K562 (cell line): ENCODE data around the gene GRIN2D. TPM values are rescaled to one million over a fixed set of nuclear protein-coding genes. Genes with fewer than 3 reads are reported as not detected.
A peak's percentile ranks its signal among the peaks of the same experiment; 100 is the strongest.

Source experiments
- BDP1 ChIP-seq: IDR thresholded peaks from 3 replicates; pipeline ENCODE4 v1.6.1; 2011; ENCODE audit not compliant: insufficient read length, insufficient read depth
- ELF2 ChIP-seq: fragments of 250-450 bp; sonication (Bioruptor Pico); IDR thresholded peaks from 2 replicates; pipeline ENCODE4 v1.5.0; 2021; ENCODE audit warnings: mild to moderate bottlenecking
- ESRRB ChIP-seq: fragments of 250-450 bp; sonication (Bioruptor Pico); IDR thresholded peaks from 2 replicates; pipeline ENCODE4 v1.5.0; 2020; ENCODE audit warnings: mild to moderate bottlenecking, moderate library complexity, borderline replicate concordance
- GABPA ChIP-seq: fragments of 200-800 bp; sonication (Bioruptor generic); conservative IDR thresholded peaks from 2 replicates; pipeline ENCODE4 v1.6.1; 2016; ENCODE audit warnings: low read depth, missing genetic modification characterization, missing compliant biosample characterization
- GATAD2A ChIP-seq: fragments of 450-650 bp; IDR thresholded peaks from 2 replicates; pipeline ENCODE4 v1.6.1; 2017
- LEF1 ChIP-seq: fragments of 450-650 bp; IDR thresholded peaks from 2 replicates; pipeline ENCODE4 v1.6.1; 2016; ENCODE audit warnings: mild to moderate bottlenecking
- PKNOX1 ChIP-seq: fragments of 450-650 bp; IDR thresholded peaks from 2 replicates; pipeline ENCODE4 v1.6.1; 2016
- TAF1 ChIP-seq: IDR thresholded peaks from 2 replicates; pipeline ENCODE4 v1.6.1; 2011; ENCODE audit warnings: mild to moderate bottlenecking, low read length, moderate library complexity; ENCODE audit not compliant: insufficient read depth, control insufficient read depth, severe bottlenecking; ENCODE audit errors: extremely low read depth
- TEAD1 ChIP-seq, 2 experiments: fragments of 450-650 bp in 1 of 2; sonication (generic) in 1 of 2; formaldehyde crosslinking; IDR thresholded peaks; 2 replicates each; pipeline versions ENCODE4 v1.4.0 to v1.8.0; 2020 to 2022; ENCODE audit warnings: mild to moderate bottlenecking in 2 of 2, missing genetic modification reagents in 1 of 2
- ZNF318 ChIP-seq, 2 experiments: fragments of 450-650 bp; IDR thresholded peaks; 2 replicates each; pipeline ENCODE4 v1.6.1; 2016; ENCODE audit warnings: mild to moderate bottlenecking in 2 of 2, borderline replicate concordance in 1 of 2, low read depth in 1 of 2, moderate library complexity in 1 of 2
- ZNF431 ChIP-seq: sonication (generic); formaldehyde crosslinking; IDR thresholded peaks from 2 replicates; pipeline ENCODE4 v1.8.0; 2022; ENCODE audit warnings: mild to moderate bottlenecking, missing genetic modification reagents
- ZNF75A ChIP-seq: fragments of 450-650 bp; formaldehyde crosslinking; IDR thresholded peaks from 2 replicates; pipeline ENCODE4 v1.4.0; 2020; ENCODE audit warnings: mild to moderate bottlenecking
- polyA plus RNA-seq, 8 experiments: library from polyadenylated mRNA; depleted of rRNA in 4 of 8; stranded (reverse) in 5 of 8; unstranded in 3 of 8; fragments of >200 nt; fragmentation: Nextera tagmentation in 2 of 8; fragmentation: Illumina TruSeq in 1 of 8; extraction: Ambion mirVana in 2 of 8; extraction: Trizol in 1 of 8; gene quantifications; 2 replicates each; pipeline versions ENCODE4 v1.2.1 to v1.2.3, GENCODE V29; 2011 to 2014; ENCODE audit warnings: inconsistent platforms in 1 of 8, missing spikeins in 1 of 8
- total RNA-seq, 7 experiments: library from RNA; depleted of rRNA in 6 of 7; stranded (reverse); fragments of >200 nt in 6 of 7; fragmentation: Illumina TruSeq in 2 of 7; extraction: Trizol in 2 of 7; gene quantifications; 2 replicates each; pipeline versions ENCODE4 v1.2.1 to v1.2.3, GENCODE V29; 2011 to 2021; ENCODE audit warnings: low replicate concordance in 1 of 7
- TF ChIP-seq, protein P1 (sequence below): fragments of 450-650 bp; IDR thresholded peaks from one replicate; pipeline ENCODE4 v1.6.1; 2018; ENCODE audit warnings: mild to moderate bottlenecking, moderate library complexity; ENCODE audit not compliant: partially characterized antibody

Gene GRIN2D
- total and polyA plus RNA-seq, 9 of the 15 experiments (the other 6 are each of a cell fraction or from before 2014, with no cell fraction given) = 0.32 to 31.5 (median 1.8) TPM

- TF ChIP-seq ZNF318 (IDR thresholded peaks at IDR 0.05; ENCODE audit: borderline replicate concordance in 1 of 2, low read depth in 1 of 2) (peak in 1 of 2 experiments; percentile 44; a peak in 1 of 4 replicates), PKNOX1 (no peak), TEAD1 (CRISPR knock-in tag; IDR thresholded peaks at IDR 0.05) (peak in 1 of 2 experiments; percentile 72; a peak in 1 of 4 replicates), BDP1 (no peak), ZNF431 (CRISPR knock-in tag) (peak; percentile 65; the same call in 1 of the 2 replicates), ESRRB (CRISPR knock-in tag) (no peak), TAF1 (peak; percentile 60), ZNF75A (CRISPR knock-in tag) (no peak), GATAD2A (no peak), ELF2 (CRISPR knock-in tag) (no peak), LEF1 (0 out of 2 replicates have a peak, but pooled peaks have one; percentile 15), GABPA (tag) (peak; percentile 55)
- TF ChIP-seq, protein P1, sequence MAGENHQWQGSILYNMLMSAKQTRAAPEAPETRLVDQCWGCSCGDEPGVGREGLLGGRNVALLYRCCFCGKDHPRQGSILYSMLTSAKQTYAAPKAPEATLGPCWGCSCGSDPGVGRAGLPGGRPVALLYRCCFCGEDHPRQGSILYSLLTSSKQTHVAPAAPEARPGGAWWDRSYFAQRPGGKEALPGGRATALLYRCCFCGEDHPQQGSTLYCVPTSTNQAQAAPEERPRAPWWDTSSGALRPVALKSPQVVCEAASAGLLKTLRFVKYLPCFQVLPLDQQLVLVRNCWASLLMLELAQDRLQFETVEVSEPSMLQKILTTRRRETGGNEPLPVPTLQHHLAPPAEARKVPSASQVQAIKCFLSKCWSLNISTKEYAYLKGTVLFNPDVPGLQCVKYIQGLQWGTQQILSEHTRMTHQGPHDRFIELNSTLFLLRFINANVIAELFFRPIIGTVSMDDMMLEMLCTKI = no peak
These were observed 3.0 kb upstream of the GRIN2D start (continued) for GRCh38 chr19:48390188-48391099.
